Skeletal muscle tissue (tissue), 4 donors: Measurements from ENCODE around the gene RNU1-1. TPM values are rescaled to one million over a fixed set of nuclear protein-coding genes. Genes with fewer than 3 reads are reported as not detected.
"Not testable (repeated sequence)": the region's sequence is repeated elsewhere in the genome, so short reads cannot be mapped to it uniquely, and the experiment has no call there.

Experiments used
- H3K27ac ChIP-seq: one replicate; pipeline ENCODE4 v1.7.0; 2013; ENCODE audit warnings: mild to moderate bottlenecking, low read depth, low read length, inconsistent platforms
- H3K27me3 ChIP-seq, 3 donors: one replicate each; pipeline ENCODE4 v1.7.0; 2013; ENCODE audit warnings: low read length in 3 of 3; ENCODE audit not compliant: control insufficient read depth in 3 of 3, insufficient read depth in 3 of 3
- H3K36me3 ChIP-seq, 3 donors: one replicate each; pipeline ENCODE4 v1.7.0; 2013; ENCODE audit warnings: low read length in 3 of 3; ENCODE audit not compliant: control insufficient read depth in 3 of 3, insufficient read depth in 3 of 3
- H3K4me1 ChIP-seq, 3 donors: one replicate each; pipeline ENCODE4 v1.7.0; 2013; ENCODE audit warnings: low read length in 3 of 3, mild to moderate bottlenecking in 3 of 3; ENCODE audit not compliant: control insufficient read depth in 3 of 3, insufficient read depth in 3 of 3
- H3K4me3 ChIP-seq, 3 donors: one replicate each; pipeline ENCODE4 v1.7.0; 2013; ENCODE audit warnings: low read length in 3 of 3
- H3K9ac ChIP-seq, 3 donors: one replicate each; pipeline ENCODE4 v1.7.0; 2013; ENCODE audit warnings: low read length in 3 of 3, mild to moderate bottlenecking in 3 of 3, moderate library complexity in 2 of 3, low read depth in 1 of 3
- H3K9me3 ChIP-seq, 3 donors: one replicate each; pipeline ENCODE4 v1.7.0; 2013; ENCODE audit warnings: low read length in 3 of 3; ENCODE audit not compliant: control insufficient read depth in 3 of 3
- total RNA-seq: library from RNA; depleted of rRNA; stranded (reverse); fragments of >200 nt; gene quantifications from one replicate; pipeline ENCODE4 v1.2.3, GENCODE V29; 2014
- donor health status: Osteomylitis.

The RNU1-1 gene
- total RNA-seq: under 0.01 TPM

DNA sequence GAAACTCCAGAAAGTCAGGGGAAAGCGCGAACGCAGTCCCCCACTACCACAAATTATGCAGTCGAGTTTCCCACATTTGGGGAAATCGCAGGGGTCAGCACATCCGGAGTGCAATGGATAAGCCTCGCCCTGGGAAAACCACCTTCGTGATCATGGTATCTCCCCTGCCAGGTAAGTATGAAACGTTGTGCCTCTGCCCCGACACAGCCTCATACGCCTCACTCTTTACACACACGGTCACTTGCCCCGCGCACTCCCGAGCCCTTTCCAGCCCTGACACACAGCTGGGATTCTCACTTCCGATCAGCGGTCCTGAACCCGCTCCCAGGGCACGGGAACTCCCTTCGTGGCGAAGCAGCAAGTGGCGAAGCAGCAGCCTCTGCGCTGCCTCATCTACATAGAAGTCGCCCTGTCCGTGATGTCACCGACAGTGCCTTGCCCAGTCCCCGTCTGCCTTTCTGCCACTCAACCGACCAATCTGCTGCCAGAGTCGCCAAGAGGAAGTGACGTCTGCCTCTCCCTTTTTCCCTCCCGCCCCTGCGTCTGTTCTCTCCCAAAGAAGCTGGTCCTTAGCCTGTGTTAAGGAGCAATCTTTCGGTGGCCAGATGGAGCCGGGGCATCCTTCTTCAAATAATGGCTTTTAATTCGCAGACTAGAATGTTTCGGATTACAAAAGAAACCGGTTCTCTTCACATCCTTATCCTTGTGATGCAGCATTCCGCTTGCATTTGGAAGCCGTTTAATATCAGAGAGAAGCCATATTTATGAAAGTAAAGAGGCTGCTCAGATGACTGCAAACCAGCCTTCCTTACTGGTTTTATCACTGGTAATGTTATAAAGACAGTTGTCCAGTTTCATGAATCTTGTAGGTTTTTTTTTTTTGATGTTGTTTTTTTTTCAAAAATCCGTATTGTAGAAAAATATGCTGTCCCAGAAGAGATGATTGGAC, at the start of gene RNU1-1:
Gene RNU1-1 (minus strand): TSS at position 179 of the 949 bp plus-strand sequence.
- peak within 1 kb of the TSS; percentile 71 to 83 (median 74) for H3K9ac ChIP-seq
- peak within 1 kb of the TSS; percentile 77 for H3K27ac ChIP-seq
- H3K36me3 ChIP-seq, H3K4me1 ChIP-seq, H3K9me3 ChIP-seq, H3K27me3 ChIP-seq: not testable (repeated sequence)
- H3K4me3 ChIP-seq: peak within 1 kb of the TSS; percentile 49 to 63 (median 52)

DNA sequence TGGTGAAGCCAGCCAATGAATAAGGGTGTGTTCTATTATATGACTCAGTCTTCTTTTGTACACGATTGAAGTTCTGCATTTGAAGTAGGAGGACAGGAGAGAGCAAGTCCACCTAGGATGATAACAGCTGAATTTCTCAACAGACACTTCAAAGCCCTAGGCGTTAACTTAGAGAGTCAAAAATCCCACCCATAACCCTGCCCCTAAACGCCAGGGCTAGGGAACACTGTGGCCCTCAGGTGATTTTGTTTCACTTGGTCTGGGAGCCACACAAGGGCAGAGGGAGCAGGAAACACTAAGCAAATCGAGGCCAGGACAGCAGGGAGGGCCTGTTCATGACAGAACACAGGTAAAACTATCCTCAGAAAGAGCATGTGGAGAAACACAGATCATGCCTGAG, 47.0 kb upstream of the RNU1-1 start:
- H3K27ac ChIP-seq, H3K4me3 ChIP-seq, H3K9ac ChIP-seq, H3K27me3 ChIP-seq, H3K4me1 ChIP-seq, H3K9me3 ChIP-seq, H3K36me3 ChIP-seq: not testable (repeated sequence)

DNA sequence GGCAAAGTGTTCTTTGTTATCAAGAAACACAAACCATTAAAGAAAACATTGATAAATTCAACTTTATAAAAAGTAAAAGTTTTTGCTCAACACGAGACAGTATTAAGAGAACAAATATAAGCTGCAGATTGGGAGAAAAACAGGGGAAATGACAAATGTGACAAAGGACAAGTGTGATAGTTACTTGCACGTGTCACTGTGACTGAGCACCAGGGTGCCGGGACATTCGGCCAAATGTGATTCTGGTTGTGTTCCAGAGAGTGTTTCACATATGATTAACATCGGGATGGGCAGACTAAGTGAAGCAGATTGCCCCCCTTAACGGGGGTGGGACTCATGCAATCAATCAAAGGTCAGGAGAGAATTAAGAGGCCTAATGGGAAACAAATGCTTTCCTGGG, 46.4 kb upstream of the RNU1-1 start:
- H3K27ac ChIP-seq, H3K9me3 ChIP-seq, H3K36me3 ChIP-seq, H3K9ac ChIP-seq, H3K4me1 ChIP-seq, H3K27me3 ChIP-seq, H3K4me3 ChIP-seq: not testable (repeated sequence)

DNA sequence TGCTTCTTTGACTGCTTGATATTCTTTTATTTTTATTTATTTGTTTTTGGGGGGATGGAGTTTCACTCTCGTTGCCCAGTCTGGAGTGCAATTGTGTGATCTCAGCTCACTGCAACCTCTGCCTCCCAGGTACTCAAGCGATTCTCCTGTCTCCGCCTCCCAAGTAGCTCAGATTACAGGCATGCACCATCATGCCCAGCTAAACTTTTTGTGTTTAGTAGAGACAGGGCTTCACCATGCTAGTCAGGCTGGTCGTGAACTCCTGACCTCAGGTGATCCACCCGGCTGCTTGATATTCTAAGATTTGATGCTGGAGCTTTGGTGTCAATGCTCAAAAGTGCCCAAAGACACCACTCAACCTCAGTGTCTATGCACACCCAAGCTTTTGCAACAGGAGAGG, 45.6 kb upstream of the RNU1-1 start:
- H3K27ac ChIP-seq, H3K36me3 ChIP-seq, H3K4me3 ChIP-seq, H3K9ac ChIP-seq, H3K4me1 ChIP-seq, H3K9me3 ChIP-seq, H3K27me3 ChIP-seq: not testable (repeated sequence)

DNA sequence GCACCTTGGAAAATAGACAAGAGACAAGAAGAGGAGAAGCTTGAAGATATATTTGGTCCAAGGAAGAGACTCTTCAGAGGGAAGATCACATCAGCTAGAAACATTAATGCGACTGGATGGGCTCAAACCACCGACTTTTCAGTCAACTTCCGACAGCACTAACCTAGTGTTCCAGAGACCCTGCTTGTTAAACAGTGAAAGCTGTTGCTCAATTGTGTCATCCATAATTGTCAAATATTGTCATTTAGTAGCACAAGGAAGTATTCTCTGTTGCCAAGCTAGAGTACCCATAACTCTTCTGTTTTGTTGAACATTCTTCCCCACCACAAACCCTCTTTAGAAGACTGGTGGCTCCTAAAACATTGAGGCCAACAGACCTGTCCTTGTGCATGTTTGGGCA, 42.9 kb upstream of the RNU1-1 start:
- H3K9ac ChIP-seq, H3K4me3 ChIP-seq, H3K36me3 ChIP-seq, H3K27me3 ChIP-seq, H3K9me3 ChIP-seq, H3K4me1 ChIP-seq, H3K27ac ChIP-seq: not testable (repeated sequence)

DNA sequence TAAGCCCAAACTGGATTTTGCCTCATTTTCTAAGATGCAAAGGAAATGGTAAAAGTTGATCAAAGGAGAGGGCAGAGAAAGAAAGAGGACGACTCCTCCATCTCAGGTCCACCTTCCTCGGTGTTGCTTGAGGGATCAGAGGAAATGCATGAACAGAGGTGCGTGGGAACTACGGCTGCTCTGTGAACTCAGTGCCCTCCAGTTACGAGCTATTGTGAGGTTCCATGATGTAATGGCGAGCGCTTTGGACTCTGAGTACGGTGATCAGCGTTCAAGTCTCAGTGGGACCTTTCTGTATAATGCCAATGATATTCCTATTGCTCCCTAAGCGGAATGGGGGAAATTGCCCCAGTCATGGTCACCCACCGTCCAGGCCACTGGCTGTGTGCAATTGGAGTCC, 39.2 kb upstream of the RNU1-1 start:
- not testable (repeated sequence) for H3K27me3 ChIP-seq, H3K27ac ChIP-seq, H3K4me3 ChIP-seq, H3K9me3 ChIP-seq, H3K9ac ChIP-seq, H3K36me3 ChIP-seq, H3K4me1 ChIP-seq

DNA sequence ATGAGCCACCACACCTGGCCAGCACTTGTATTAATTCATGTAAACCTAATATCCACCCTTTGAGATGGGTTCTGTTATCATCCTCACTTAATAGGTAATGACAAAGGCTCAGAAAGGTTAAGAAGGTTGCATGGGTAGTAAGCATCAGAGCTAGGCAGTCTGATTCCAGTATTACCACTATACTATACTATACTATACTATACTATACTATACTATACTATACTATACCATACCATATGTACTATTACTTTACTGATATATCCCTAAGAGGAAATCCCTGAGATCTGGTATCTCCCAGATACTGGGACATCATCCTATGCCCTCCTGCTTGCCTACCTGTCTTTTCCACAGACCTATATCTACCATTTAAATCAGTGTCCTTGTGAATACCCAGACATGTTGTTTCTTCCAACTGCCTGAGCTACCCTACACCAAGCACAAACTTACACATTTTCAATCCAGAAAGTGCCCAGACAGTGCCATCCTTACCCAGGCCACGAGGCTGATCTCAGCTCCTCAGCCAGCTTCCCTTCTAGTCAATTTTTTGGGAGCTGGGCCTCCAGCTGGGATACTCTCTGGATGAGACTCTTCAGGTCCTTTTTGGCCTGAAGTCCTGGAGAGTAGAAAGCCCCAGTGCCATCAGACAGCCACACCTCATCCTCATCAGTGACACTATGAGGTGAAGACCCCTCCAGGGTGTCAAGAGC, 36.3 kb upstream of the RNU1-1 start:
- not testable (repeated sequence) for H3K4me1 ChIP-seq, H3K9ac ChIP-seq, H3K36me3 ChIP-seq

DNA sequence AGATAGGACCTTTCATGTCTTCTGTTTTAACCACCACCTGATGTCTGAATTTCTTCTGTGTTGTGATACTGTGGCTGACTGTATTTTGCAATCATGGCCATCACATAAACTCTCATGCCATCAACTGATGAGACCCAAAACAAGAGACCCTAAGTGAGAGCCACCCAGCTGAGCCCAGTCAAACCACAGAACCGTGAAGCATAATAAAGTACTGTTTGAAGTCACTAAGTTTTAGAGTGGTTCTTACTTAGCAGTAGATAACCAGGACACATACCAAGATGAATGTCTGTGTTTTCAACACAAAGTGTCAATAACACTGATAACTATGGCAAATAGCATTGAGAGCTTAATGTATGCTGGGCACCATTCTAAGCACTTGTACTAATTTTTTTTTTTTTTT, 35.5 kb upstream of the RNU1-1 start:
- not testable (repeated sequence) for H3K36me3 ChIP-seq, H3K9ac ChIP-seq, H3K9me3 ChIP-seq, H3K4me1 ChIP-seq, H3K27me3 ChIP-seq, H3K27ac ChIP-seq, H3K4me3 ChIP-seq

More for the DNA sequence above, 36.3 kb upstream of the RNU1-1 start:
- H3K27me3 ChIP-seq, H3K4me3 ChIP-seq, H3K9me3 ChIP-seq, H3K27ac ChIP-seq: not testable (repeated sequence)

DNA sequence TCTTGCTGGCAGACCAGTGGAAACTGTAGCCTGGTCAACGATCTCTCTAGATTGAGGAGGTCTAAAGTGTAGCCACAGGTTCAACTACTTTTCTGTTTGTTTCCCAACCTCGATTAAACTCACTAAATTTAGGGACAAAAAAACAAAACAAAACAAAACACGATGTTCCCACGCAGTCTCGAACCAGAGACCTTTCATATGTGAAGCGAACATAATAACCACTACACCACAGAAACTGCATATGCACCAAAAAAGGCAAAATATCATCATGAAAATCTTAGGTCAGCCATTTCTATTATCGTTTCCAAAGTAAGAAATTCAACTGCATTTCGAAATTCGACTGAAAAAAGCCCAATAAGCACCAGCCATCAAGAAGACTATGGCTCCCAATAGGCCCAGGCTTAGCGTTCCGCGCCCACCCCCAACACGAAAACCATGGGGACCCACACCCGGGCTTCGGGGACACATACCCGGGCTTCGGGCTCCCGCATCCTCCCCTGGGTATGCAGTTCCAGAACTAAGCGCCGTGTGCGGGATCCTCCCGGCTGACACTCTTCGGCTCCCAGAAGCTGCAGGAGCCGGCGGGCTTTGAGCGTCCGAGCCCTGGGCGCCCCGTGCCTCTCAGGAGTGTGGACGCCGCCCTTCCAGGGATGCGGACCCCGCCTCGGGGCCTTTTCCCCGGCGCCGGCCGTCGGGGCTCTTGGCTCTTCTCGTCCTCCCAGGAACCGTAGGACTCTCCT, 33.6 kb upstream of the RNU1-1 start:
- not testable (repeated sequence) for H3K27ac ChIP-seq, H3K9ac ChIP-seq, H3K4me1 ChIP-seq, H3K27me3 ChIP-seq, H3K36me3 ChIP-seq, H3K4me3 ChIP-seq, H3K9me3 ChIP-seq

DNA sequence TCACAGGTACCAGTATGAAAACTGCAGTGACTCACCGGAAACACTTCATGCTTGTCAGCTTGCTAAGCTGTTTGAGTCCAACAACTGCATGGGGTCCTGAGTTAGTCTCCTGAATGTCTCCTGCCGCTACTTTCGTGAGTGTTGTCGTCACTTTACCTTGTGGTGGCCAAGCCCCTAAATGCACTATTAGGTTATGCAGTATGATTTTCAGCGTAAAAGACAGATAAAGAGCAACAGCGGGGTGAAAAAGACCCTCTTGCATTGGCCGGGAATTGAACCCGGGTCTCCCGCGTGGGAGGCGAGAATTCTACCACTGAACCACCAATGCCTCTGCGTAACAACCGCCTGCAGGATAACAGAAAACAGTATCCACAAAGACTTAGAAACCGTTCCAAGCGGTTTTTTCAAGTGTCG, 31.6 kb upstream of the RNU1-1 start:
- not testable (repeated sequence) for H3K27ac ChIP-seq, H3K4me1 ChIP-seq, H3K4me3 ChIP-seq, H3K36me3 ChIP-seq, H3K9me3 ChIP-seq, H3K9ac ChIP-seq, H3K27me3 ChIP-seq
